IMR-90 (cell line): ENCODE data around the gene CORO7. TPM values are rescaled to one million over a fixed set of nuclear protein-coding genes. Genes with fewer than 3 reads are reported as not detected.
A peak's percentile ranks its signal among the peaks of the same experiment; 100 is the strongest.

Experiments used
- ATAC-seq: fragments of 200-7000 bp; cut with Tn5 transposase; 2 replicates; pipeline ENCODE4 v1.9.1; 2020; ENCODE audit warnings: low read depth, mild to moderate bottlenecking, moderate library complexity
- BruUV-seq: library from RNA; stranded (reverse); fragments of 400-500 nt; replicated peaks from 2 replicates; lab custom pipeline; 2021; lab: Mats Ljungman, UMichigan
- CTCF ChIA-PET: fragments of 300-600 bp; formaldehyde crosslinking; extraction: SDS; loops from one replicate; lab custom pipeline; 2021; ENCODE audit warnings: antibody characterized with exemption; lab: Yijun Ruan, JAX
- POLR2A ChIA-PET: fragments of 300-600 bp; sonication (Branson Sonifier 250); formaldehyde crosslinking; loops from one replicate; lab custom pipeline; 2022; ENCODE audit warnings: antibody characterized with exemption; ENCODE audit not compliant: unreplicated experiment; lab: Charles Lee
- DNase-seq: peaks from one replicate; pipeline ENCODE4 v3.0.0; 2013
- H2AFZ ChIP-seq: replicated peaks from 2 replicates; pipeline ENCODE3; 2013; ENCODE audit warnings: low read length, mild to moderate bottlenecking; ENCODE audit not compliant: poor library complexity
- H2AK5ac ChIP-seq: 2 replicates; pipeline ENCODE4 v1.6.1; 2013; ENCODE audit warnings: low read depth, low read length, inconsistent platforms
- H2AK9ac ChIP-seq: replicated peaks from 2 replicates; pipeline ENCODE3; 2013; ENCODE audit warnings: mild to moderate bottlenecking, low read depth, low read length, moderate library complexity; ENCODE audit not compliant: poor library complexity
- H2BK120ac ChIP-seq: 2 replicates; pipeline ENCODE4 v1.6.1; 2013; ENCODE audit warnings: low read depth, low read length, inconsistent platforms
- H2BK15ac ChIP-seq: 3 replicates; pipeline ENCODE4 v1.6.1; 2013; ENCODE audit warnings: low read depth, low read length, inconsistent platforms
- H2BK20ac ChIP-seq: 2 replicates; pipeline ENCODE4 v1.6.1; 2013; ENCODE audit warnings: low read depth, mild to moderate bottlenecking, inconsistent platforms, low read length, moderate library complexity
- H2BK5ac ChIP-seq: 2 replicates; pipeline ENCODE4 v1.6.1; 2013; ENCODE audit warnings: mild to moderate bottlenecking, low read depth, low read length, inconsistent platforms; ENCODE audit not compliant: poor library complexity, severe bottlenecking
- H3K14ac ChIP-seq: replicated peaks from 2 replicates; pipeline ENCODE4 v1.6.1; 2013; ENCODE audit warnings: low read depth, low read length, inconsistent platforms
- H3K18ac ChIP-seq: 2 replicates; pipeline ENCODE4 v1.6.1; 2013; ENCODE audit warnings: low read depth, low read length, control low read depth
- H3K23ac ChIP-seq: 2 replicates; pipeline ENCODE4 v1.6.1; 2013; ENCODE audit warnings: low read depth, low read length, inconsistent platforms
- H3K27ac ChIP-seq: 2 replicates; pipeline ENCODE4 v1.5.1; 2013; ENCODE audit warnings: mild to moderate bottlenecking, control low read depth, low read length; ENCODE audit not compliant: insufficient read depth
- H3K27me3 ChIP-seq: 2 replicates; pipeline ENCODE4 v1.6.1; 2013; ENCODE audit warnings: low read length; ENCODE audit not compliant: control insufficient read depth, insufficient read depth
- H3K36me3 ChIP-seq: 2 replicates; pipeline ENCODE4 v1.6.1; 2013; ENCODE audit warnings: low read length, mixed read lengths; ENCODE audit not compliant: control insufficient read depth, insufficient read depth
- H3K4ac ChIP-seq: 2 replicates; pipeline ENCODE4 v1.6.1; 2013; ENCODE audit warnings: low read depth, low read length, inconsistent platforms
- H3K4me1 ChIP-seq: 2 replicates; pipeline ENCODE4 v1.6.1; 2013; ENCODE audit warnings: low read length, mixed read lengths; ENCODE audit not compliant: control insufficient read depth, insufficient read depth
- H3K4me2 ChIP-seq: 2 replicates; pipeline ENCODE4 v1.6.1; 2013; ENCODE audit warnings: low read depth, mild to moderate bottlenecking, control low read depth, low read length, moderate library complexity
- H3K4me3 ChIP-seq: 2 replicates; pipeline ENCODE4 v1.5.1; 2013; ENCODE audit warnings: low read depth, mild to moderate bottlenecking, control low read depth, low read length, moderate library complexity; ENCODE audit not compliant: insufficient read depth
- H3K56ac ChIP-seq: 2 replicates; pipeline ENCODE4 v1.6.1; 2013; ENCODE audit warnings: low read length, inconsistent platforms; ENCODE audit not compliant: insufficient read depth; ENCODE audit errors: extremely low read depth
- H3K79me1 ChIP-seq, 2 experiments: 2 replicates each; pipeline ENCODE4 v1.6.1; 2013; ENCODE audit warnings: low read length in 2 of 2, inconsistent platforms in 1 of 2, low read depth in 1 of 2
- H3K9ac ChIP-seq: 2 replicates; pipeline ENCODE4 v1.6.1; 2013; ENCODE audit warnings: low read depth, low read length, control low read depth
- H3K9me1 ChIP-seq: 2 replicates; pipeline ENCODE4 v1.6.1; 2013; ENCODE audit warnings: low read length, inconsistent platforms; ENCODE audit not compliant: insufficient read depth
- H3K9me3 ChIP-seq: 2 replicates; pipeline ENCODE4 v1.6.1; 2013; ENCODE audit warnings: low read length; ENCODE audit not compliant: control insufficient read depth, insufficient read depth
- H4K20me1 ChIP-seq: 2 replicates; pipeline ENCODE4 v1.6.1; 2013; ENCODE audit warnings: low read length, inconsistent platforms; ENCODE audit not compliant: insufficient read depth
- H4K5ac ChIP-seq: 2 replicates; pipeline ENCODE4 v1.6.1; 2013; ENCODE audit warnings: mild to moderate bottlenecking, low read depth, low read length, control low read depth
- H4K8ac ChIP-seq, 2 experiments: 2 replicates each; pipeline ENCODE4 v1.6.1; 2013; ENCODE audit warnings: low read depth in 2 of 2, low read length in 2 of 2, control low read depth in 1 of 2, inconsistent platforms in 1 of 2
- H4K91ac ChIP-seq: 2 replicates; pipeline ENCODE4 v1.6.1; 2013; ENCODE audit warnings: low read depth, low read length, inconsistent platforms; ENCODE audit not compliant: insufficient read depth
- CEBPB ChIP-seq: IDR thresholded peaks from 2 replicates; pipeline ENCODE4 v1.6.1; 2012; ENCODE audit warnings: low read depth, low read length, improper control_type of control experiment
- CHD1 ChIP-seq: IDR thresholded peaks from 2 replicates; pipeline ENCODE4 v1.6.1; 2012; ENCODE audit warnings: low read depth, low read length, improper control_type of control experiment
- ELK1 ChIP-seq: fragments of 150-350 bp; IDR thresholded peaks from 2 replicates; pipeline ENCODE4 v1.6.1; 2016; ENCODE audit warnings: low read depth, mild to moderate bottlenecking, low read length, moderate library complexity, borderline replicate concordance
- MAZ ChIP-seq: IDR thresholded peaks from 2 replicates; pipeline ENCODE4 v1.6.1; 2012; ENCODE audit warnings: low read depth, mild to moderate bottlenecking, low read length, improper control_type of control experiment, moderate library complexity, borderline replicate concordance
- MXI1 ChIP-seq: IDR thresholded peaks from 2 replicates; pipeline ENCODE4 v1.6.1; 2012; ENCODE audit warnings: low read depth, mild to moderate bottlenecking, low read length, moderate library complexity, borderline replicate concordance
- NFE2L2 ChIP-seq: fragments of 150-350 bp; IDR thresholded peaks from 2 replicates; pipeline ENCODE4 v1.6.1; 2016; ENCODE audit warnings: low read depth, mild to moderate bottlenecking, low read length
- POLR2A ChIP-seq: IDR thresholded peaks from 2 replicates; pipeline ENCODE4 v1.6.1; 2012; ENCODE audit warnings: mild to moderate bottlenecking, low read depth, low read length
- RCOR1 ChIP-seq: IDR thresholded peaks from 2 replicates; pipeline ENCODE4 v1.6.1; 2012; ENCODE audit warnings: mild to moderate bottlenecking, low read length, improper control_type of control experiment; ENCODE audit not compliant: insufficient replicate concordance
- USF2 ChIP-seq: fragments of 150-350 bp; IDR thresholded peaks from 2 replicates; pipeline ENCODE4 v1.6.1; 2017; ENCODE audit warnings: mild to moderate bottlenecking, antibody characterized with exemption, low read length, low read depth
- WGBS, 2 experiments: methylation state at CpG; one replicate each; pipeline versions ENCODE4 v1.1.5 to v1.1.7; 2013; ENCODE audit warnings: missing lambda C conversion rate in 2 of 2; ENCODE audit not compliant: insufficient read length in 1 of 2; ENCODE audit errors: extremely low coverage in 2 of 2; 5-methylcytosine and 5-hydroxymethylcytosine counted together
- dilution Hi-C: fragments of 300-500 bp; cut with HindIII; formaldehyde crosslinking; loops from one replicate; pipeline ENCODE4 v1.14.3; 2018; ENCODE audit warnings: low sequenced_read_pairs; ENCODE audit not compliant: unreplicated experiment
- in situ Hi-C: fragments of 300-500 bp; cut with MboI; formaldehyde crosslinking; loops from 3 replicates; pipeline ENCODE4 v1.14.3; 2019; ENCODE audit warnings: low sequenced_read_pairs, inconsistent platforms, mixed read lengths
- intact Hi-C: fragments of 100-400 bp; cut with micrococcal nuclease; formaldehyde crosslinking; loops from 2 replicates; pipeline ENCODE4 v1.10.0; 2022
- polyA plus RNA-seq, 3 experiments: library from polyadenylated mRNA; depleted of rRNA; stranded (reverse); fragments of >200 nt; gene quantifications; 2 replicates each; pipeline ENCODE4 v1.2.3, GENCODE V29; 2012; ENCODE audit warnings: low replicate concordance in 1 of 3
- total RNA-seq: library from RNA; depleted of rRNA; stranded (reverse); fragments of >200 nt; gene quantifications from 2 replicates; pipeline ENCODE4 v1.2.3, GENCODE V29; 2012

Gene CORO7
- total and polyA plus RNA-seq, 2 of the 4 experiments (the other 2 are of a cell fraction), result 6.3 to 26.7 TPM

- WGBS, 2 experiments, result 80% methylated on average over 10 of the region's 37 CpGs; no CpG with 5 or more reads in 1 of the 2 experiments
- Histone ChIP-seq H3K14ac (no peak overlapping the region), H4K91ac (no peak overlapping the region), H3K4me2 (no peak overlapping the region), H2AK5ac (no peak overlapping the region), H3K27me3 (no peaks in the 10 kb centered on the region), H3K4me1 (peaks cover 32% of the 10 kb centered on the region), H3K79me1 (peaks cover 11 to 73% of the 10 kb centered on the region in 2 experiments), H4K20me1 (peaks cover 81% of the 10 kb centered on the region), H3K9me1 (peaks cover 9% of the 10 kb centered on the region; the same call in 1 of the 2 replicates), H3K4ac (no peak overlapping the region; the same call in 1 of the 2 replicates), H2BK15ac (no peak overlapping the region), H2BK120ac (no peak overlapping the region), H3K56ac (no peak overlapping the region), H2AFZ (no peak overlapping the region), H2AK9ac (peak overlapping the region; percentile 44), H3K9me3 (no peaks in the 10 kb centered on the region), H3K27ac (no peak overlapping the region), H4K8ac (no peak overlapping the region), H4K5ac (no peak overlapping the region), H3K4me3 (no peak overlapping the region), H3K9ac (no peak overlapping the region), H3K36me3 (no peaks in the 10 kb centered on the region; the same call in 1 of the 2 replicates), H3K18ac (no peak overlapping the region), H2BK5ac (no peak overlapping the region), H2BK20ac (no peak overlapping the region), H3K23ac (no peak overlapping the region)
- POLR2A ChIA-PET, result no interaction called here
- dilution Hi-C loops (no loop called here), in situ Hi-C loops (no loop called here), intact Hi-C loops (loop anchor here (5.0 kb wide), 1 partner anchor 47 kb away; the partner anchor contains the start of gene TFAP4)
- no peak for ATAC-seq
- DNase-seq, result no peak
- TF ChIP-seq RCOR1, result no peak
- no peak for TF ChIP-seq CEBPB
- no peak for TF ChIP-seq POLR2A
- no peak for TF ChIP-seq MAZ
- no peak for TF ChIP-seq NFE2L2
- TF ChIP-seq USF2, result no peak
- TF ChIP-seq CHD1, result no peak
- TF ChIP-seq MXI1, result no peak
- no peak for TF ChIP-seq ELK1
- CTCF ChIA-PET, result no interaction called here
- no TSS peak for BruUV-seq
Observed at GRCh38 chr16:4319454-4320421, 96.7 kb downstream of the CORO7 start.
